GM12873 (cell line): ENCODE data around the gene EPO.

ENCODE experiments used
- TF ChIP-seq, protein P1 (sequence below): IDR thresholded peaks from 2 replicates; pipeline ENCODE4 v1.5.1; 2012; ENCODE audit warnings: low read depth, mild to moderate bottlenecking, moderate library complexity, low read length, control low read depth; ENCODE audit not compliant: insufficient read depth; ENCODE audit errors: missing control alignments

EPO gene

DNA sequence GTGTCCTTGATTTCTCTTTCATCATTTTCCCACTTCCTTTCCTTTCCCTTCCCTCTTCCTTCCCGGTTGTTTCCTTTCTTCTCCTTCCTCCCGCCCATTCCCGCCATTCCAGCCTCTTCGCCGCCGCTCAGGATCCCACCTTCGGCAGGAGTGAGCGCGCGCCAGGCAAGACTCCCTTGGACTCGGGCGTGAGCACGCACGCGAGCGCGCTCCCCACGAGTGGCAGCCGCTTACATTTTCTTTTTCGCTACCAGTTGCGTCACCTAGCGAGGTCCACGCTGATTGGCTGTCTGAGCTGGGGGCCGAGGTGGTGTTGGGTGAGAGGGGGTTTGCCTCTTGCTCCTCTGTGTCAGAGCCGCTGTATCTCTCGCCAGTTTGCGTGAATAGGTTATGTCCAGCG lies 24.9 kb downstream of the EPO start:
- TF ChIP-seq, protein P1, sequence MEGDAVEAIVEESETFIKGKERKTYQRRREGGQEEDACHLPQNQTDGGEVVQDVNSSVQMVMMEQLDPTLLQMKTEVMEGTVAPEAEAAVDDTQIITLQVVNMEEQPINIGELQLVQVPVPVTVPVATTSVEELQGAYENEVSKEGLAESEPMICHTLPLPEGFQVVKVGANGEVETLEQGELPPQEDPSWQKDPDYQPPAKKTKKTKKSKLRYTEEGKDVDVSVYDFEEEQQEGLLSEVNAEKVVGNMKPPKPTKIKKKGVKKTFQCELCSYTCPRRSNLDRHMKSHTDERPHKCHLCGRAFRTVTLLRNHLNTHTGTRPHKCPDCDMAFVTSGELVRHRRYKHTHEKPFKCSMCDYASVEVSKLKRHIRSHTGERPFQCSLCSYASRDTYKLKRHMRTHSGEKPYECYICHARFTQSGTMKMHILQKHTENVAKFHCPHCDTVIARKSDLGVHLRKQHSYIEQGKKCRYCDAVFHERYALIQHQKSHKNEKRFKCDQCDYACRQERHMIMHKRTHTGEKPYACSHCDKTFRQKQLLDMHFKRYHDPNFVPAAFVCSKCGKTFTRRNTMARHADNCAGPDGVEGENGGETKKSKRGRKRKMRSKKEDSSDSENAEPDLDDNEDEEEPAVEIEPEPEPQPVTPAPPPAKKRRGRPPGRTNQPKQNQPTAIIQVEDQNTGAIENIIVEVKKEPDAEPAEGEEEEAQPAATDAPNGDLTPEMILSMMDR, result no peak

DNA sequence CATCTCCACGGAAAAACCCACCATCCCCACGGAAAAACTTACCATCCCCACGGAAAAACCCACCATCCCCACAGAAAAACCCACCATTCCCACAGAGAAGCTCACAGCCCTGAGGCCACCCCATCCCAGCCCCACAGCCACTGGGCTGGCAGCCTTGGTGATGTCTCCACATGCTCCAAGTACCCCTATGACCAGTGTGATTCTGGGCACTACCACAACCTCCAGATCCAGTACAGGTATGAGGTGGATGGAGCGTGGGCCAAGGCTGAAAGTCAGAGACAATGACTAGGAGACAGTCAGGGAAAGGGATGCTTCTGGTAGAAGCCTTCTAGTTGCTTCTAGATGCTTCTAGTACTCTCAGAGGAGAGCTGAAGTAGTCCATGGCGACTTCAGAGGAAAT lies 32.7 kb downstream of the EPO start:
- TF ChIP-seq, protein P1, result no peak

DNA sequence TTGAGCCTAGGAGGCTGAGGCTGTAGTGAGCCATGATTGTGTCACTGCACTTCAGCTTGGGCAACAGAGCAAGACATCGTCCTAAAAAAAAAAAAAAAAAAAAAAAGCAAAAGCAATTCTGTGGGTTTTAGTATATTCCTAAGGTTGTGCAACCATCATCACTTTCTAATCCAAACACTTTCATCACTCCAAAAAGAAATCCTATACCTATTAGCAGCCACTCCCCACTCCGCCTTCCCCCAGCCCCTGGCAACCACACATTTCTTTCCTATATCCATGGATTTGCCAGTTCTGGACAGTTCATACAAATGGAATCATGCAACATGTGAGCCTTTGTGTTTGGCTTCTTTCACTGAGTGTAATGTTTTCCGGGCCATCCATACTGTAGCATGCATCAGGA lies 33.5 kb downstream of the EPO start:
- TF ChIP-seq, protein P1, result no peak

DNA sequence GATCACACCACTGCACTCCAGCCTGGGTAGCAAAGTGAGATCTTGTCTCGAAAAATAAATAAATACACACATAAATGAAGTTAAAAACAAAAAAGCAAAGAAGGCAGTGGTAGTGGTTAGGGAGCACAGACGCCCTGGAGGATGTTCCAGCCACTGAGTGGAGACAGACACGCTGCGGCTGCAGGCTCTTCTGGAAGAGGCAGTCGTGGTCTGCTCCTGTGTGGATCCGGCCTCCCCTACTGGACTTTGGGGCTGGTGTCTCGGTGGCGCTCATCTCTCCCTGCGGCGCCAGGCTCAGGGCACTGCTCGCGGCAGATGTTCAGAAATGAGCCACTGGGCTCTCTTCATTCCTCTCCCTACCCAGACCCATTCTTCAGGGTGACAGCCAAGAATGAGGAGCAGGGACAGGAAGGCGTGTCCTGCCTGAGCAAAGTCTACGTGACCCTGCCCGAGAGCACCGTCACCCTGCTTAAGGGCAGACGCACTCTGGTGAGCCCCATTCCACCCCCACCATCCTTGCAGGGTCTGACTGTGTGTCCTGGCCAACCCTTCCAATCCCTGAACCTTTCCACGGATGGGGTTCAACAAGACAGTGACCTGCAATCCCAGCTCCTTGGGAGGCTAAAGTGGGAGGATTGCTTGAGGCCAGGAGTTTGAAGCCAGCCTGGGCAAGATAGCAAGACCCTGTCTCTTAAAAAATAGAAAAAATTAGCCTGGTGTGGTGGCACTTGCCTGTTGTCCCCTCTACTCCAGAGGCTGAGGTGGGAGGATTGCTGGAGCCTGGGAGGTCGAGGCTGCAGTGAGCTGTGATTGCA lies 39.3 kb downstream of the EPO start:
- TF ChIP-seq, protein P1, result no peak

DNA sequence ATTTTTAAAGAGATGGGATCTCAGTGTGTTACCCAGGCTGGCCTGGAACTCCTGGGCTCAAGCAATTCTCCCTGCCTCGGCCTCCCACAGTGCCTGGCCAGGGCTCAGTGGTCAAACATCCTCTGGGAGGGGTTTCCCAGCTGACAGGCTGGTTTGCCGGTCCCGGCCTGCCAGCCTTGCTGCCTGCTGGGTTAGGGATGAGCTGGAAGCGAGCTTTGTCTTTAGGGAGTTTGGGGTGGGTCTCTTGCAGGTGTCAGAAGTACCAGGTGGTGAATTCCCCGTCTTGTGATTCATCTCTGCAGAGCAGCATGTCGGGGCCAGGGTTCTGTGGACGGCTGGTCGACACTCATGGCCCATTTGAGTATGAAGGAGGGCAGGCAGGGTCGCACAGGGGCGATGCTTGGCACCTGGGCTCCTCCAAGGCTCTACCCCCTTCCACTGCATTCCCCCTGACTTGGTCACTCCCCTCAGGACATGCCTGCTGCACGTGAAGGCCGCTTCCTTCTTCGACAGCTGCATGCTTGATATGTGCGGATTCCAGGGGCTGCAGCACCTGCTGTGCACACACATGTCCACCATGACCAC lies 43.4 kb downstream of the EPO start:
- TF ChIP-seq, protein P1, result no peak

DNA sequence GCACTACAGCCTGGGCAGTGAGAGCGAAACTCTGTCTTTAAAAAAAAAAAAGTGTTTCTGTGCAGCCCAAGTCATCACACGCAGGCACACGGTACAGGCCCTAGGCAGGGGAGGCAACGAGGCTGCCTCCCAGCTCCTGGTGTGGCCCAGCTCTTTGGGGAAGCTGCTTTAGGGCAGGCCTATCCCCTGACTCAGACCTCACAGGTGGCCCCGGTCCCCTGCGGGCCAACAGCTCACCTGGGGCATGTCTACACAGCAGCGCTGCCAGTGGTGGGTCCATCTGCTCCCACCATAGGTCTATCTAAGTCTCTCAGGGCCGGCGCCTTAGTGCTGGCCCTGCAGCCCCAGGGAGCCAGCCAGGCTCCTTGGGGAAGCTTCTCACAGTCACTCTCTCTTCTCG lies 44.6 kb downstream of the EPO start:
- TF ChIP-seq, protein P1, result no peak

DNA sequence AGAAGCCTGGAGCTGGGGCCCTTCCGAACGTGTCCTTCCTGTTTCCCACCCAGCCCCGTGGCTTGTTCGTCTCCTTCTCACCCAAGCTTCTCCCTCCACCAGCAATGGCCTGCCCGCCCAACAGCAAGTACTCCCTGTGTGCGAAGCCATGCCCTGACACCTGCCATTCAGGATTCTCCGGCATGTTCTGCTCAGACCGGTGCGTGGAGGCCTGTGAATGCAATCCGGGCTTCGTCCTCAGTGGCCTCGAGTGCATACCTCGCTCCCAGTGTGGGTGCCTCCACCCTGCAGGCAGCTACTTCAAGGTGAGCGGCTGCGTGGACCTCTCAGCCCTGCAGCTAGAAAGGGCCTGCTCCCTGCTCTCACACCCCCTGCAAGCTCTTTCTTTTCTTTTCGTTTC lies 45.0 kb downstream of the EPO start:
- TF ChIP-seq, protein P1, result no peak
